HG03095 (cell line): ENCODE data around the gene MEP1B.
"Not testable (repeated sequence)": the region's sequence is repeated elsewhere in the genome, so short reads cannot be mapped to it uniquely, and the experiment has no call there.

Source experiments
- ATAC-seq: cut with Tn5 transposase; IDR thresholded peaks from one replicate; pipeline ENCODE4 v1.9.1; 2021; ENCODE audit warnings: moderate library complexity; ENCODE audit not compliant: unreplicated experiment

Gene MEP1B

DNA sequence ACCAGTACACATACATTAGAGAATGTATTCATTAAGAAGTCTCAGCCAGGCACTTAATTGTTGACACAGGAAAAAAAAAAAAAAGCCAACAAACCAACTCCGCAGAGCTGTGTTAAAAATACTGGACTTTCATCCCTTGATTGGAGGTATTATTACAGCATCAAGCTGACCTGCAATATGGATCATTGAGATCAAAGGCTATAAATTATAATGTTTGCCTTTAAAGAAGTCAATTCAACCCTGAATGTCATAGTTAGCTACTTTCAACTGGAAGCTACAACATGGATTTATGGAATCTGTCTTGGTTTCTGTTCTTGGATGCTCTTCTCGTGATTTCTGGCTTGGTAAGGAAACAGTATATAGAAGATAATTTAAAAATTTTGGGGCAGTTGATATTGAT, at the start of gene MEP1B:
MEP1B (plus strand) TSS at position 250 of the 400 bp plus-strand sequence; CDS start at position 282, 32 bp downstream.
- ATAC-seq: no peak

DNA sequence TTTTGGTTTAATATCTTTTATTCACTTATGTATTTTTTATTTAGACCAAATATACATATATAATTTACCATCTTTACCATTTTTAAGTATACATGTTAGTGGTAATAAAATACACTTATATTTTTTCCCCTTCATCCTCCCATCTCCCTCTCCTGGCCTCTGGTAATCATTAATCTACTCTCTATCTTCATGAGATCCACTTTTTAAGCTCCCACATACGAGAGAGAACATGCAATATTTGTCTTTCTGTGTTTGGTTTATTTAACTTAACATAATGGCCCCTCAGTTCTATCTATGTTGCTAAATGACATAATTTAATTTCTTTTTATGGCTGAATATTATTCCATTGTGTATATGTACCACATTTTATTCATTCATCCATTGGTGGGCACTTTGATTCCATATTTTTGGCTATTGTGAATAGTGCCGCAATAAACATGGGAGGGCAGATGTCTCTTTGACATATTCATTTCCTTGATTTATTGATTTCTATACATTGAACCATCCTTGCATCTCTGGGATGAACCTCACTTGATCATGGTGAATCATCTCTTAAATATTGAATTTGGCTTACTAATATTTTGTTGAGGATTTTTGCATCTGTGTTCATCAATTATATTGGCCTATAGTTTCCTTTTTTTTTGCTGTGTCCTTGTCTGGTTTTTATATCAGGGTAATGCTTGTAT, 41.5 kb upstream of the MEP1B start:
- no peak for ATAC-seq

DNA sequence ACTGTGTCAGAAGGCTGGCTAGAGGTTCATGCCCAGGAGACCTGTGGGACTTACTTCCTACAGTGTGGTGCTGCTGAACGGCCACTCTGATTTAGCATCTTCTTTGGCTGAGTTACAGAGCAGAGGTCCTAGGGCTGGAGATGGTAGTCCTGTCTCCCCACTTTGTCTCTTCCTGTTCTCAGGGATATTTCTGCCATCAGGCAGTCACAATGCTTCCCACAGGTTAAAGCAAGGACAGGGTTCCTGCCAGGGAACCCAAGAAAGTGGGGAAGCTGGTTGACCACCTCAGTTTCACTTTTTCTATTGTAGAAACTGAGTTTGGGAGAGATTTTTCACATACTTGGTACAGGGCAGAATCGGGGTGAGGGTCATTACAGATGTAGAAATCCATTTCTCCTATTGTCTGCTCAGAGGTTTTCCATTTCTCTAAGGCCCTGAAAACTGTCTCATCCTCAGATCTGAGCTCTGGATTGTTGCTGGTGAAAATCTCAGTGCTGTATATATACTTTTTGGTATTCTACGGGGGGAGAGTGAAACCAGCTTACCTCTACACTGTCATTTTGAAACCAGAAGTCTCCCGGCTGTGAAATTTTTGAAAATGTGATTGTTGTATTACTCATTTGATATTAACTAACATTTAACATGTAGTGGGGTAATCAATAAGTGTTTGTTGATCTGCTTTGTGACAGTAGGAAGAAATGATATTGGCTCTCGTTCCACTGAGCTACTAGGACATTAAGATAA, 37.0 kb upstream of the MEP1B start:
- ATAC-seq: peak; percentile 83

DNA sequence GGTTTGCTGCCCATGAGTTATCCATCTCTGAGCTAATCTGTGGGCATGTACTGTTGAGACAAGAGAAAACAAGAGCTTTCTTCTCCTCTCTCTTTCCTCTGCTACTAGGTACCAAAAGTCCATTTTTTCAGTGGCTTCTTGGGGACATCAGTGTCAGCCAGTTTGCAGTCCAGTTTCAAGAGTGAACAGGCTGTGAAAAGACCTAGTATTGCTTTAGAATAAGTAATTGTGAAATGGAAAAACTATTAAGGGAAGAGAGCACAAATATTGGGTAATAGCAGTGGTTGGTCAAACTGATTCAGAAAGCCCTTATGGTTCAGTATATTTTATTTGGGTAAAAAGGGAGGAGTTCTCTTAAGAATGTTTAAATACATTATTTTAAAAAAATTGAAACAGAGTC, 33.0 kb upstream of the MEP1B start:
- no peak for ATAC-seq

DNA sequence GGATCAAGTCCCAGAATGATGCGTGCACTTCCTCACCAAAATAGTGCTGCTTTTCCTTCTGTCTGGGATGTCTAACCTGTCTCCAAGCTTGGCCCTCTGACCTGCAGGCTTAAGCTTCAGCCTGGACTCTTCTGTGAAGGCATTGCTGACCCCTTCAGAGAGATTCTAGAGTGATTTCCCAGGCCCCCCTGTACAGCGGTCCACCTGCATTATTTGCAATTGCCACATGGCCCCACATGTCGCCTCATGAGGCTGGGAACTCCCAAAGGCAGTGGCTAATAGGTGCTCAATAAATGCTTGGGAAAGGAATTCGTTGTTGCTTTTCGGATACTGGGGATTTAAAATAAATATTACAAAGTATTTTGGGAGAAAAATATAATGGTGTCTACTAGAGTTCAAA, 32.3 kb upstream of the MEP1B start:
- ATAC-seq: no peak

DNA sequence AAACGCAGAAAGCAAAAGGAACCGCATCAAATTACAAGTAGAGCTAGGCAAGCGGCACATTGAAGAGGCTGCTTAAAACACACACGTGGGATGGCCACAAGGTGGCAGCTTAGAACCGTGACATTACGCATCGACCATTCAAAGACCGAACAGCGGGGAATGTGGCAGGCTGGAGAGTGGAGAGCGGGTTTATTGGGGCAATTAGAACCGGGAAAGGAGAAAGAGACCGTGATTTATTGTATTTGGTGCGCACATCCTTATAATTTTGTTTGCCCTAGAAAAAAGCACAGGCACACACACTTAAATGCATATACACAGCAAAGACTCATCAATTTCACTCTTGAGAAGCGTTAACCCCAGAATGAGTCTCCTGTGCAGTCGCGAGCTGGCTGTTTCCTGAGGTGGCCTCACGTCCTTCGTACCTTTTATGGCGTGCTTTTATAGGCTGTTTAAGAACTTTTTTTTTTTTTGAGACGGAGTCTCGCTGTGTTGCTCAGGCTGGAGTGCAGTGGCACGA, 31.7 kb upstream of the MEP1B start:
- peak; percentile 87 for ATAC-seq

DNA sequence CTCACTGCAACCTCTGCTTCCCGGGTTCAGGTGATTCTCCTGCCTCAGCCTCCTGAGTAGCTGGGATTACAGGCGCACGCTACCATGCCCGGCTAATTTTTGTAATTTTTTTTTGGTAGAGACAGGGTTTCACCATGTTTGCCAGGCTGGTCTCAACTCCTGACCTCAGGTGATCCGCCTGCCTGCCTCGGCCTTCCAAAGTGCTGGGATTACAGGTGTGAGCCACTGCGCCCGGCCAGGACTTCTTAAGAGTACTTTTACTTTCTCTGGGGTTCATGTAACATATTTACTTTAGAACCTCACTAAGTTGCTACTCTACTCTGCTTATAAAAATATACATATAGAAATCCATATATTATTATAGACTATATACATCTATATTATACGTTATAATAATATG, 31.2 kb upstream of the MEP1B start:
- not testable (repeated sequence) for ATAC-seq

DNA sequence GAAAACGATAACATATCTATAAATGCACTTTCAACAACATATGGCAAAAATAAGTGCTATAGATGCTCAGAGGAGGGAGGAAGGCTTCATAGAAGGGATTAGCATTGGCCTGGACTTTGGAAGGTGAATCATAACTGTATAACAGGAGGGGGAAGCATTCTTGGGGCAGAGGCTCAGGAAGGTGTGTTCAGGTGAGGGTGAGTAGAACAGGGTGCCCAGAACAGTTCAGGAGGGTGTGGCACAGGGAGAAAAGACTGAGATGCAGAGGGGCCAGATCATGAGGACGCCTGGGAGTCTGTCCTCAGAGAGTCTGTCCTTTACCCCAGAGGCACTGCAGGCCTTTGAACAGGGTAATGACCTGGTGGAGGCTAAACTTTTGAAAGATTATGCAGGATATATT, 29.3 kb upstream of the MEP1B start:
- no peak for ATAC-seq

DNA sequence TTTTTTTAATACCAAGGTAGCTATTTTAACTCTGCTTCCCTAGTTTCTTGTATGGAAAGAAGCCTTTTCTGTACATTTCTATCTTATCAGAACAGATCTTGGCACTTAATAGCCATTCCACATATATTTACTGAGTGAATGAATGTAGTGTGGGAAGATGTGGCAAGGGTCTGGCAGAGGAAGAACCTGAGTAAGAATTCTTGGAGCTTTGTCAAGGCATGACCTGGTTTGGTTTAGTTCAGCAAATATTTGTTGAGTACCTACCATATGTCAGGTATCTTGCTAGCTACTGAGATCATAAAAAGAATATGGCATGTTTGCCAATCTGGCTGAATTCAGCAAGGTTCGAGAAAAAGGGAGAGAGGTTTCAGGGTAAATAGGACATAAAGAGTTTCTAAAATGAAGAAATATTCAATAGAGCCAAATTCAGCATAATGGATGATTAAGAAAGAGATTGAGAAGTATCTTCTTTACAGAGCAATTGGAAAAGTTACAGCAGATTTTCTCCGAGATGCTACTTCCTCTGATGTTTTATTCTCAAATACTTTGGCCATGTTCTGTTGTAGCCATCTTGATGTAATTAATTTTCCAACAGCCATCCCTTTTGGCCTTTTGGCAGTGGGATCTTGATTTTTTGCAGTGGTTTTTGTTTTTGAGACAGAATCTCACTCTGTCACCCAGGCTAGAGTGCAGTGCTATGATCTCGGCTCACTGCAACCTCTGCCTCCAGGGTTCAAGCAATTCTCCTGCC, 21.7 kb upstream of the MEP1B start:
- no peak for ATAC-seq

DNA sequence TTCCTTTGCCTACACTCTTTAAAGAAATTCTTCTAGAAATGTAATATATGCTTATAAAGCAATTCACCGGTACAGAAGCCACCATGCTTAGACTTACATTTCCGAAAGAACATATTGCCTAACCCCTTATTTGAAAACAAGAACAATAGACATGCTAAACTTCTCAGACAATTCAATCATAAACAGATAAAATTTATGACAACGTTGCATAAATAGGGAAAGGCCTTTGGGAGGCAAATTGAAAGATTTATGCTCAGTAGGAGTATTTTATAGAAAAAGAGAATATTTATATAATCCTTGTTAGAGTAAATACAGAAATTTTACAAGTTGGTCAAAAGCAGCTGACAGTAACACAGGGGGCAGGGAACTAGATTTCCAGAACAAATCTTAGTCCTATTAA, 16.2 kb upstream of the MEP1B start:
- ATAC-seq: no peak

DNA sequence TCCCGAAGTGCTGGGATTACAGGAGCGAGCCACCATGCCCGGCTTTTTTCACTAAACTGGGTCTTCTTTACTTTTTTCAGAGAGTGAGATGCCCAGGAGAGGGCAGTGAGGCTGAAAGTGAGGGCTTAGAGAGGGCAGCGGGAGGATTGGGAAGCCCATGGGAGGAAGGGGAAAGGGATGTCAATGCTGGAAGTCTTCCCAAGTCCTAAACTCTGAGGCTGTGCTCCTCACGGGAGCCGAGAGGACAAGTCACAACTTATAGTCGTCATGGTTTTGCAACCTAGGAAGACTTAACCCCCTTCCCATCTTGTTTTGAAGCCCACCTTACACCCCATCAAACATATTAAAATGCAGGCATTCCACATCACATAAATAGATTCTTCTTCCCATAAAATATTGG, 15.1 kb upstream of the MEP1B start:
- no peak for ATAC-seq

DNA sequence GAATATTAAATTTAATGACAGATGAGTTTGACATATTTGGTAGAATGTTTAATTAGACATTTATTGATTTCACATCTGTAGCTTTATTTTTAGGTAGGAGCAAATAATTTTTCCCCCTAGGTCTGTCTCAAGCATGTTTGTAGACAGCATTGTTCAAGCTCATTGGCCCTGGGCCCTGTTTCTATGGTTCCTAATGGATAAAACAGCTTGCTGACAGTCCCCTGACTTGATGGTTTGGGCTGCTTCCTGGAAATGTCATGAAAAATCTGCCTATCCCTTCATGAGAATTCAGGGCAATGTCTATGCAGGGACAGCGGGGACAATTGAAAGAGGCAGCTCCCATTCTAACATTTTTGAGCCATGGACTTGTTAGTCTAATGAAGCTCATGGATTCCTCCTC, 14.6 kb upstream of the MEP1B start:
- no peak for ATAC-seq

DNA sequence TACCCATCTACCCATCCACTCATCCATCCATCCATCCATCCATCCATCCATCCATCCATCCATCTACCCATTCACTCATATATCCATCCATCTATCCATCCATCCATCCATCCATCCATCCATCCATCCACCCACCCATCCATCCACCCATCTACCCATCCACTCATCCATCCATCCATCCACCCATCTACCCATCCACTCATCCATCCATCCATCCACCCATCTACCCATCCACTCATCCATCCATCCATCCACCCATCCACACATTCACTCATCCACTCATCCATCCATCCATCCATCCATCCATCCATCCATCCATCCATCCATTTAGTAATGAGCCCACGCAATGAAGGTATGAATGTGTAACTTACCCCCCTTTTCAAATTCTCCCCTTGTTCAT, 13.1 kb upstream of the MEP1B start:
- ATAC-seq: not testable (repeated sequence)

DNA sequence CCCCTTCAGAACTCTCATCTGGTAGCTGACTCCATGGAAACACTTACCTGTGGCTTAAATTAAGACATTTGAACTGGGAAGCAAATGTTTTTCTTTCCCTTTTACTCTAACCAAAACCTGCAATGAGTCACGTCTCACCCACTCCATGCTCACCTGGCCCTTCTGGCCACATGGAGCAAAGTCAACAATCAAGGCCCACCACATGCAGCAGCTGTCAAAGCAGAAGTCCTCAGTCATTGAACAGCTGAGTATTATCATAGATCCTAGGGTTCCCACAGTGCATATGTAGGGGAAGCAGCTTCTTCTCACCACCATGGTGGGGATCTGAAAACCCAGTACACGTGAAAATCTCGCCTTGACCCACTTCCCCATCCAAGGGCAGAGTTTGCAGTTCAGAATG, 12.3 kb upstream of the MEP1B start:
- no peak for ATAC-seq

DNA sequence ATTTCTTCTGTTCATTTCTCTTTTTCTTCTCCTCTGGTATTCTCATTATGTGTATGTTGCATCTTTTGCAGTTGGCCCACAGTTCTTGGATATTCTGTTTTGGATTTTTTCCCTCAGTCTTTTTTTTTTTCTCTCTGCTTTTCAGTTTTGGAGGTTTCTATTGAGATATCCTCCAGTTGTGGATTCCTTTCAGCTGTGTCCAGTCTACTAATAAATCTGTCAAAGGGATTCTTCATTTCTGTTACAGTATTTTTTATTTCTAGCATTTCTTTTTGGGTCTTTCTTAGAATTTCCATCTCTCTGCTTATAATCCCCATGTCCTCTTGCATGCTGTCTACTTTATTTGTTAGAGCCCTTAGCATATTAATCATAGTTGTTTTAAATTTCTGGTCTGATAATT, 6.3 kb upstream of the MEP1B start:
- ATAC-seq: no peak

DNA sequence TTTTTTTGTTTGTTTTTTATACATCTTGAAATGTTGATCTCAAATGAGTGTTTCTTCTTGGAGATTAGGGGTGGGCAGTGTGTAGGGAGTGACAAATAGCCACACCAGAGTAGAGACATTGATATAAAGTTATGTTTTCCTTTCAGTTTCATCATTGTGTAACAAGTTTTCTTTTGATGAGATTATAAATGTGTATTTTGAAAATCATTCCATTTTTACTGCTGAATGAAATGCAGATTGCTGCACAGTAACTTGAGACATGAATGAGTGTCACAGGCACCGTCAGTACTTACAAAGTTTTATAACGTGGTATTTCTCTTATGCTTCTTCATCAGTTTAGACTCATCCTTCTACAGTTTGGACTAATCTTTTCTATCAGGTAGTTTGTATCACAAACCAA, 370 bp downstream of the MEP1B start:
- no peak for ATAC-seq

DNA sequence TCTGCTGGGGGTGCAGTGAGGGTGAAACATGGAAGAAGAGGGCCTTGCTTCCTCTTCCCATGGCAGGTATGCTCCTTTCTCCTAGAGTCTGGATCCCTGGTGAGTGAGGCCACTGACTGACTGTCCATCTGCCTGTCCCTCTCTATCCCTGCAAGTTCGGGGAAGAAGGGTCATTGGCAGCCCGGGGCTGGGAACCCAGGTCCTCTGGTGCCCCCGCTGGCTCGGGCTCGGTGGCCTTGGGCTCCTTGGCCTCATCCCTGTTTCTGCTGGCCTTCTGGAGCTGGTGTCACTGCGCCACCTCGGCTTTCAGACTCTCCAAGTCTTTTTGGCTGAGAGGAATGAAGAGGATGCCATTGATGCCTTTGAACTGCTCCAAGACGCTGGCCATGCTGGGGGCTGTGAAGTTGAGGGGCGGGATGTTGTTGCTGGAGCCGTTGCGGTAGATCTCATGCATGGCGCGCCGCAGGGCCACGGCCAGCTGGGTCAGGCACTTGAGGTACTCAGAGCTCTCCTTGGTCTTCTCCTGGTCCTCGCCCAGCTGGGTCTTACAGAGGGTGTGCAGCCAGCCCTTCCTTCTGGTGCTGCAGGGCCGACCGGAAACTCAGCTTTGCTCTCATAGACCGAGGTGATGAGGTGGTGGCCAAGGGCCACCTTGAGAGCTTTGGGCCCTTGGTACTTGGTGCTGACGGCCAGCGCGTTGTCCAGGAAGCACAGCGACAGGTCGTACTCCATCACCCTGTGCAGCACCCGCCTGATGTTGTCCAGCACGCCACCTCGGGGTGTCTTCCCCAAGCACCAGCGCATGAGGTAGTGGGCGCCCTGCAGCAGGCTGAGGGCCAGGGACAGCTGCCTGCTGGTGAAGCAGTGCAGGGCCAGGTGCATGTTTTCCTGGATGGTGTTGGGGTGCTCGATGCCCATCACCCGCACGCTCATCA, 6.3 kb downstream of the MEP1B start:
- ATAC-seq: no peak

DNA sequence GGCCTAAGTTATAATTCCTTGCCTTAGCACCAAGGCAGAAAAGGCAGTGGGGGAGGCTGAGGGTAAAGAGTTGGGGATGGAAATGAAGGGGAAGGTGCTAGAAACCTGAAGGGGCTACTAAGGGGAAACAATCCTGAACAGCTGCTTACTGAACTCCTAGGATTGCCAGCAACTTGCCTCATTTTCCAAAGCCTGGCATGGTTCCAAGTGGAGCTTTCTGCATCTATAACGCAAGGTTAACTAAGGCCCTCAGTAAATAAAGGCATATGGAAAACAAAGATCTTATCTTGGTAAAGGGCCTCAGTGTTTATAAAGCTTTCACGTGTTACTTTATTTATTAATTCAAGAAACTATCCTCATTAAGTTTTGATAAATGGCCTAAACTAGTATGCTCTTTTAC, 10.9 kb downstream of the MEP1B start:
- no peak for ATAC-seq

DNA sequence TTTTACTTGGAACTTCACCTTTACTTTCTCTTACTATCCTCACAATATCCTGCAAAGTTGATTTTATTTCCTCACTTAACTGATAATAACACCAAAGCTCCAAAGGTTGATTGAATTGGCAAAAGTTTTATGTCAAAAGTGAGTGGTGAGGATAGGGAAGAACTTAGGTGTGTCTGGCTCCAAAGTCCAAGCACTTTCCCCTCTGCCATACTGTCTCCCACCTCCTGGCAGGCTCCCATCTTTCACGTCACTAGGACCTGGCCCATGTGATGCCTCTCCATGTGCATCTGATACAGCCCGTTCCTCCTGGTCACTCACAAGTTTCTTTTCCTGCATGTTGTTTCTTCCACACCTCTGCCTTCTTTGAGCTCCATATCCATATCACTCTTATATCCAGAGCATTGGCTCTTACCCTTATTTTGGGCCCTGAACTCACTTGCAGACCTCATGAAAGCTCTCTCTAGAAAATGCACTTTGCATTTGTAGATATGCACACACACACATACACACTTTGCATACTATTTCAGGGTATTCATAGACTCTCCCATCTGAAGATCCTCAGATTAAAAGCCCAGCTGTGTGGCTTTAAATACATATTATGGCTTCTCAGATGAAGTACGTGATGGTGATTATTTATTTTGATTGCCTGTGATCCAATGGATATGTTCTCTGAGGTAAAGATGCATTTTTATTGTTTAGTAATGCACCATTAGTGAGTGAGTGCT, 12.3 kb downstream of the MEP1B start:
- ATAC-seq: no peak

DNA sequence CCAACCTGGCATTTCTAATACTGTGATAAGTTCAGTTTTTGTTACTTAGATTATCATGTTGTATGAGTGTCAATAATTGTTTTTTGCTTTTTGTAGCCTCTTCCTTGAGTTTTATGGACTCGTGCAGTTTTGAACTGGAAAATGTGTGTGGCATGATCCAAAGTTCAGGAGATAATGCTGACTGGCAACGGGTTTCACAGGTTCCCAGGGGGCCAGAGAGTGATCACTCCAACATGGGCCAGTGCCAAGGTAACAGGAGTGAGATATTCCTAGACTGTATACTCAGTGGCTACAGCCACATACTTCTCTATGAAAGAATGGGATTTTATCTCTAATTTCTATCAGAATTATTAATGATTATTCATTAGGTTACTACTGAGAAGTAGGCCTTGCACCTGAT, 18.2 kb downstream of the MEP1B start:
- ATAC-seq: no peak
